H9 (cell line): ENCODE results near the gene BTBD1. TPM values are rescaled to one million over a fixed set of nuclear protein-coding genes. Genes with fewer than 3 reads are reported as not detected.
"Not testable (repeated sequence)": the region's sequence is repeated elsewhere in the genome, so short reads cannot be mapped to it uniquely, and the experiment has no call there.

Source experiments
- DNase-seq: peaks from one replicate; pipeline ENCODE4 v3.0.0-alpha.2; 2017
- H2AFZ ChIP-seq: one replicate; pipeline ENCODE4 v1.6.1; 2013; ENCODE audit warnings: mild to moderate bottlenecking, low read length, control low read depth, moderate library complexity
- H2AK5ac ChIP-seq: 2 replicates; pipeline ENCODE4 v1.6.1; 2013; ENCODE audit warnings: low read length, control low read depth, mixed read lengths; ENCODE audit not compliant: insufficient read length
- H2BK120ac ChIP-seq: one replicate; pipeline ENCODE4 v1.6.1; 2013; ENCODE audit warnings: low read depth, mild to moderate bottlenecking, low read length, control low read depth, inconsistent platforms; ENCODE audit not compliant: poor library complexity, severe bottlenecking
- H2BK12ac ChIP-seq: 2 replicates; pipeline ENCODE4 v1.6.1; 2013; ENCODE audit warnings: low read length, control low read depth, mixed read lengths, low read depth; ENCODE audit not compliant: insufficient read length
- H2BK15ac ChIP-seq: 2 replicates; pipeline ENCODE4 v1.6.1; 2013; ENCODE audit warnings: low read depth, low read length, control low read depth
- H2BK20ac ChIP-seq: one replicate; pipeline ENCODE4 v1.6.1; 2013; ENCODE audit warnings: low read depth, mild to moderate bottlenecking, low read length, control low read depth, inconsistent platforms; ENCODE audit not compliant: poor library complexity, severe bottlenecking
- H2BK5ac ChIP-seq: 2 replicates; pipeline ENCODE4 v1.6.1; 2013; ENCODE audit warnings: low read length, control low read depth, mixed read lengths; ENCODE audit not compliant: insufficient read length
- H3K14ac ChIP-seq: 2 replicates; pipeline ENCODE4 v1.6.1; 2013; ENCODE audit warnings: low read length, control low read depth; ENCODE audit not compliant: insufficient read depth
- H3K18ac ChIP-seq: 2 replicates; pipeline ENCODE4 v1.6.1; 2013; ENCODE audit warnings: low read depth, mild to moderate bottlenecking, mixed read lengths, low read length, control low read depth; ENCODE audit not compliant: insufficient read length
- H3K23ac ChIP-seq: 2 replicates; pipeline ENCODE4 v1.6.1; 2013; ENCODE audit warnings: low read length, control low read depth, mixed read lengths, low read depth; ENCODE audit not compliant: insufficient read length
- H3K23me2 ChIP-seq: 2 replicates; pipeline ENCODE4 v1.6.1; 2013; ENCODE audit warnings: low read depth, mild to moderate bottlenecking, mixed read lengths, low read length, control low read depth; ENCODE audit not compliant: insufficient read length, poor library complexity, severe bottlenecking
- H3K27ac ChIP-seq: 2 replicates; pipeline ENCODE4 v1.5.1; 2013; ENCODE audit warnings: low read length, control low read depth, mixed read lengths, low read depth; ENCODE audit not compliant: insufficient read length
- H3K27me3 ChIP-seq: 2 replicates; pipeline ENCODE4 v1.6.1; 2013; ENCODE audit warnings: low read length, control low read depth, inconsistent platforms; ENCODE audit not compliant: insufficient read depth
- H3K4ac ChIP-seq: 2 replicates; pipeline ENCODE4 v1.6.1; 2013; ENCODE audit warnings: low read depth, mild to moderate bottlenecking, control low read depth, inconsistent platforms, low read length, moderate library complexity
- H3K4me1 ChIP-seq: 2 replicates; pipeline ENCODE4 v1.6.1; 2013; ENCODE audit warnings: low read length, control low read depth, inconsistent platforms; ENCODE audit not compliant: insufficient read depth
- H3K4me2 ChIP-seq: 2 replicates; pipeline ENCODE4 v1.6.1; 2013; ENCODE audit warnings: low read length, control low read depth, mixed read lengths; ENCODE audit not compliant: insufficient read length, insufficient read depth
- H3K56ac ChIP-seq: 2 replicates; pipeline ENCODE4 v1.6.1; 2013; ENCODE audit warnings: low read depth, mild to moderate bottlenecking, mixed read lengths, low read length, control low read depth; ENCODE audit not compliant: insufficient read length
- H3K79me1 ChIP-seq: 2 replicates; pipeline ENCODE4 v1.6.1; 2013; ENCODE audit warnings: low read depth, mild to moderate bottlenecking, moderate library complexity, low read length, control low read depth, inconsistent platforms; ENCODE audit not compliant: insufficient read depth, poor library complexity, severe bottlenecking
- H3K79me2 ChIP-seq: 2 replicates; pipeline ENCODE4 v1.6.1; 2013; ENCODE audit warnings: low read length, control low read depth, inconsistent platforms; ENCODE audit not compliant: insufficient read depth
- H3K9ac ChIP-seq: 2 replicates; pipeline ENCODE4 v1.6.1; 2013; ENCODE audit warnings: low read length, control low read depth, mixed read lengths; ENCODE audit not compliant: insufficient read length; ENCODE audit errors: extremely low read depth
- H3K9me3 ChIP-seq: one replicate; pipeline ENCODE4 v1.6.1; 2013; ENCODE audit warnings: low read depth, low read length, inconsistent platforms; ENCODE audit not compliant: control insufficient read depth
- H3T11ph ChIP-seq: one replicate; pipeline ENCODE4 v1.6.1; 2013; ENCODE audit warnings: mild to moderate bottlenecking, low read length, control low read depth, inconsistent platforms
- H4K20me1 ChIP-seq: one replicate; pipeline ENCODE4 v1.6.1; 2013; ENCODE audit not compliant: control insufficient read depth, insufficient read length, insufficient read depth
- H4K5ac ChIP-seq: 2 replicates; pipeline ENCODE4 v1.6.1; 2013; ENCODE audit warnings: low read depth, mild to moderate bottlenecking, mixed read lengths, low read length, control low read depth; ENCODE audit not compliant: insufficient read length
- H4K8ac ChIP-seq: replicated peaks from 2 replicates; pipeline ENCODE4 v1.6.1; 2013; ENCODE audit warnings: low read length, control low read depth, mixed read lengths, low read depth; ENCODE audit not compliant: insufficient read length
- H4K91ac ChIP-seq: 2 replicates; pipeline ENCODE4 v1.6.1; 2013; ENCODE audit warnings: low read depth, mild to moderate bottlenecking, moderate library complexity, mixed read lengths, low read length, control low read depth; ENCODE audit not compliant: insufficient read length
- H3K27ac Mint-ChIP-seq, 3 experiments: 2 replicates in 2 of 3; 3 replicates in 1 of 3; pipeline ENCODE4 v1.8.0; 2020 to 2021; ENCODE audit warnings: mixed read lengths in 3 of 3, mild to moderate bottlenecking in 1 of 3, moderate library complexity in 1 of 3
- H3K27me3 Mint-ChIP-seq: 2 replicates; pipeline ENCODE4 v1.8.0; 2021; ENCODE audit warnings: low read depth, mild to moderate bottlenecking, moderate library complexity, mixed read lengths
- H3K36me3 Mint-ChIP-seq, 3 experiments: 2 replicates in 2 of 3; 3 replicates in 1 of 3; pipeline ENCODE4 v1.8.0; 2020 to 2021; ENCODE audit warnings: low read depth in 3 of 3, mixed read lengths in 3 of 3; ENCODE audit not compliant: insufficient read depth in 1 of 3
- H3K4me1 Mint-ChIP-seq, 2 experiments: 2 replicates each; pipeline ENCODE4 v1.8.0; 2020; ENCODE audit warnings: mixed read lengths in 2 of 2
- H3K4me3 Mint-ChIP-seq, 2 experiments: 2 replicates in 1 of 2; 3 replicates in 1 of 2; pipeline ENCODE4 v1.8.0; 2020 to 2021; ENCODE audit warnings: mild to moderate bottlenecking in 2 of 2, mixed read lengths in 2 of 2, moderate library complexity in 1 of 2
- H3K9me3 Mint-ChIP-seq, 2 experiments: 2 replicates in 1 of 2; 3 replicates in 1 of 2; pipeline ENCODE4 v1.8.0; 2020; ENCODE audit warnings: mild to moderate bottlenecking in 2 of 2, mixed read lengths in 2 of 2, moderate library complexity in 1 of 2
- CTCF ChIP-seq: fragments of 200-600 bp; sonication (generic); conservative IDR thresholded peaks from 3 replicates; pipeline ENCODE4 v1.8.0; 2021; ENCODE audit warnings: antibody characterized with exemption, mild to moderate bottlenecking
- WGBS: extraction: QIAGEN DNeasy Blood & Tissue Kit; methylation state at CpG from one replicate; pipeline ENCODE4 v1.1.7; 2013; ENCODE audit warnings: missing lambda C conversion rate, low lambda C conversion rate, mixed read lengths; ENCODE audit not compliant: insufficient read length; ENCODE audit errors: extremely low coverage; 5-methylcytosine and 5-hydroxymethylcytosine counted together
- total RNA-seq: library from RNA; stranded (reverse); gene quantifications from 2 replicates; pipeline ENCODE4 v1.2.1, GENCODE V29; 2021

Gene BTBD1
- total RNA-seq, 1 experiment from 2014 or later: 43.3 TPM

- no peaks in the 10 kb centered on the region for H3K79me1 ChIP-seq
- H4K8ac ChIP-seq: no peak overlapping the region
- no peak overlapping the region for H3K4ac ChIP-seq
- H3K4me2 ChIP-seq: no peak overlapping the region
- no peak overlapping the region for H2AFZ ChIP-seq
- no peaks in the 10 kb centered on the region for H3K23me2 ChIP-seq
- H3K27me3 Mint-ChIP-seq: peaks cover 13% of the 10 kb centered on the region
- H3K9me3 ChIP-seq: no peaks in the 10 kb centered on the region
- no peak overlapping the region for H3K23ac ChIP-seq
- H3K9me3 Mint-ChIP-seq: no peaks in the 10 kb centered on the region
- H3K4me1 Mint-ChIP-seq: no peaks in the 10 kb centered on the region
- no peak overlapping the region for H3K14ac ChIP-seq
- WGBS: no CpG with 5 or more reads among the region's 4 CpGs
- no peaks in the 10 kb centered on the region for H4K20me1 ChIP-seq
- H4K5ac ChIP-seq: no peak overlapping the region
- no peak overlapping the region for H4K91ac ChIP-seq
- no peak for TF ChIP-seq CTCF
- H3K4me1 ChIP-seq: no peaks in the 10 kb centered on the region; the same call in 1 of the 2 replicates
- no peak overlapping the region for H2BK120ac ChIP-seq
- H2BK12ac ChIP-seq: no peak overlapping the region
- H3T11ph ChIP-seq: no peak overlapping the region
- H2AK5ac ChIP-seq: no peak overlapping the region
- H3K56ac ChIP-seq: no peak overlapping the region
- no peaks in the 10 kb centered on the region for H3K36me3 Mint-ChIP-seq
- H2BK20ac ChIP-seq: no peak overlapping the region
- no peak overlapping the region for H3K9ac ChIP-seq
- no peak overlapping the region for H2BK5ac ChIP-seq
- DNase-seq: no peak
- H3K27me3 ChIP-seq: no peaks in the 10 kb centered on the region
- no peak overlapping the region for H3K18ac ChIP-seq
- H3K27ac ChIP-seq: no peak overlapping the region
- H3K27ac Mint-ChIP-seq: no peak overlapping the region; a peak in 1 of 7 replicates
- no peak overlapping the region for H2BK15ac ChIP-seq
- no peaks in the 10 kb centered on the region for H3K79me2 ChIP-seq
- no peak overlapping the region for H3K4me3 Mint-ChIP-seq
Measured at GRCh38 chr15:83092309-83092976, 25.4 kb upstream of the BTBD1 start.

DNA sequence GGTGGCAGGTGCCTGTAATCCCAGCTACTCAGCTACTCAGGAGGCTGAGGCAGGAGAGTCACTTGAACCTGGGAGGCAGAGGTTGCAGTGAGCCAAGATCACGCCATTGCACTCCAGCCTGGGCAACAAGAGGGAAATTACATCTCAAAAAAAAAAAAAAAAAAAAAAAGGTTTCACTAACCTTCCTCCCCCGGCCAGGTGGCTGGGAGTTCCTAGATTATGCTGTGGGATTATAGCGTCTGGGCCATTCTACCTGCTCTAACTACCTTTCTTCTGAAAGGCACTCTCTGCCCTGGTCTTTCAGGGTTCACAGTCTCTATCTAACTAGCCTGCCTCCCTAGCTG is 24.9 kb upstream of the BTBD1 start:
- H3K4me1 ChIP-seq, H2BK120ac ChIP-seq, DNase-seq, H3K79me2 ChIP-seq, H3K23ac ChIP-seq, H2BK12ac ChIP-seq, H2AK5ac ChIP-seq, H3K27ac Mint-ChIP-seq, H3K4me1 Mint-ChIP-seq, H3K27me3 ChIP-seq, H4K8ac ChIP-seq, H3K4me3 Mint-ChIP-seq, H2BK5ac ChIP-seq, H2BK20ac ChIP-seq, H2AFZ ChIP-seq, H3K79me1 ChIP-seq, H3K18ac ChIP-seq, H4K91ac ChIP-seq, H3T11ph ChIP-seq, H4K5ac ChIP-seq, H4K20me1 ChIP-seq, H3K4me2 ChIP-seq, H3K23me2 ChIP-seq, H2BK15ac ChIP-seq, H3K4ac ChIP-seq, H3K9ac ChIP-seq, H3K9me3 Mint-ChIP-seq, H3K56ac ChIP-seq, H3K9me3 ChIP-seq, H3K27ac ChIP-seq, H3K36me3 Mint-ChIP-seq, H3K14ac ChIP-seq: not testable (repeated sequence)
- H3K27me3 Mint-ChIP-seq: peaks cover 10% of the 10 kb centered on the region
- whole genome bisulfite sequencing: no CpG with 5 or more reads among the region's 3 CpGs
